Activated CD8-positive, alpha-beta memory T cell treated with anti-CD3 and anti-CD28 coated beads, Interleukin-2, amount 50 U/mL, for 4 hours (primary cell): ENCODE data around the gene ATXN1.
A peak's percentile ranks its signal among the peaks of the same experiment; 100 is the strongest.

Experiments
- DNase-seq: peaks from one replicate; pipeline ENCODE4 v3.0.0-alpha.2; 2020

Gene ATXN1

GRCh38 chr6:16488813-16489212, 272.4 kb downstream of the ATXN1 start:
- DNase-seq: no peak

- no peak for DNase-seq
These were observed 273.1 kb downstream of the ATXN1 start for GRCh38 chr6:16487996-16488674.

GRCh38 chr6:16486661-16487060, 274.6 kb downstream of the ATXN1 start:
- peak; percentile 72 for DNase-seq

- no peak for DNase-seq
These were observed 277.9 kb downstream of the ATXN1 start for GRCh38 chr6:16483315-16483875.

- no peak for DNase-seq
These were observed 278.5 kb downstream of the ATXN1 start for GRCh38 chr6:16482702-16483314.

- peak; percentile 49 for DNase-seq
These were observed 279.4 kb downstream of the ATXN1 start for GRCh38 chr6:16481697-16482399.

- DNase-seq: no peak
These were observed 280.3 kb downstream of the ATXN1 start for GRCh38 chr6:16480763-16481560.

- no peak for DNase-seq
These were observed 283.7 kb downstream of the ATXN1 start for GRCh38 chr6:16477367-16478149.

GRCh38 chr6:16476861-16477260, 284.4 kb downstream of the ATXN1 start:
- DNase-seq: no peak

- DNase-seq: no peak
These were observed 285.8 kb downstream of the ATXN1 start for GRCh38 chr6:16475494-16475781.

- no peak for DNase-seq
These were observed 286.3 kb downstream of the ATXN1 start for GRCh38 chr6:16474772-16475493.

GRCh38 chr6:16473908-16474771, 287.1 kb downstream of the ATXN1 start:
- no peak for DNase-seq

- no peak for DNase-seq
These were observed 287.9 kb downstream of the ATXN1 start for GRCh38 chr6:16473184-16473907.

- no peak for DNase-seq
These were observed 288.8 kb downstream of the ATXN1 start for GRCh38 chr6:16472349-16473069.

- DNase-seq: no peak
These were observed 289.4 kb downstream of the ATXN1 start for GRCh38 chr6:16471910-16472297.

GRCh38 chr6:16471222-16471909, 289.9 kb downstream of the ATXN1 start:
- DNase-seq: no peak

GRCh38 chr6:16470502-16471221, 290.6 kb downstream of the ATXN1 start:
- DNase-seq: no peak
